ENCODE results near the gene CCDC92. TPM values are rescaled to one million over a fixed set of nuclear protein-coding genes. Genes with fewer than 3 reads are reported as not detected.
A peak's percentile ranks its signal among the peaks of the same experiment; 100 is the strongest.

CCDC92 gene
- total RNA-seq, 1 donor from 2014 or later, result 31.0 TPM

DNA sequence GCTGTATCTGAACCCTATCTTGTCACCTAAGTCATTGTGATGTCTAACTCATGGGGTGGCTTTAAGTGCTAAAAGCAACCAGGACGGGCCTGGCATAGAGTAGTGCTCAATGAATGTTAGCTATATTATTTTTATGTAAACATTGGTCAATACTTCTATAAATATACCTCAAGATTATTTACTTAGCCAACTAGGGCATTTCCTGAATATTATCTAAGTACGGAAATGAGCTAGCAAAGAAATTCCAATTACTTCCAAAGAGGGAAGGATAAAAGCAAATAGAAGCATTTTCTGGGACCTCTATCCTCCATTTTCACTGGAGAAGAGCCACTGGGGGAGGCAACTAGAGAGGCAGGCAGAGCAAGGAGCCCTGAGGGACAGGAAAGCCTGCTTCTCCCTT lies 20.6 kb downstream of the CCDC92 start:
- intact Hi-C loops (cut with DNase I), result no loop called here

DNA sequence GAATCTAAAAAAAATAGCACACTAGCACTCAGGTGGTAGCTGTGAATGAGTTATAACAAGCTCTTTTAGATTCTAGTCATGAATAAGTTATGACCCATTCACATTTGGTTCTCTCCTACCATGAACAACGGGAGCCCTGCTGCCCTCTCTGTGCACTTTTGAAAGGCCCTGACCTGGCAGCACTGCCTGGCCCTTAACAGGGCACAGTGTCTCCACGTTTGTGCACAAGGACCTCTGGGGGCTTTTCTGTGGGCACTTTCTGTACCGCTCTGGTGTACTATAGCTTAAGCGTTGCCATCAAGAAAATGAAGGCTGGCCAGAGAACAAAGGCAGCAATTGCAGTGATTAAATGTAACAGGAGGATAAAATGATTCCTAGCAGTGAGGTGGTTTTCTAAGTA lies 21.2 kb downstream of the CCDC92 start:
- H3K36me3 ChIP-seq, result no peaks in the 10 kb centered on the region
- H3K27me3 ChIP-seq, result no peaks in the 10 kb centered on the region
- TF ChIP-seq, protein P1, sequence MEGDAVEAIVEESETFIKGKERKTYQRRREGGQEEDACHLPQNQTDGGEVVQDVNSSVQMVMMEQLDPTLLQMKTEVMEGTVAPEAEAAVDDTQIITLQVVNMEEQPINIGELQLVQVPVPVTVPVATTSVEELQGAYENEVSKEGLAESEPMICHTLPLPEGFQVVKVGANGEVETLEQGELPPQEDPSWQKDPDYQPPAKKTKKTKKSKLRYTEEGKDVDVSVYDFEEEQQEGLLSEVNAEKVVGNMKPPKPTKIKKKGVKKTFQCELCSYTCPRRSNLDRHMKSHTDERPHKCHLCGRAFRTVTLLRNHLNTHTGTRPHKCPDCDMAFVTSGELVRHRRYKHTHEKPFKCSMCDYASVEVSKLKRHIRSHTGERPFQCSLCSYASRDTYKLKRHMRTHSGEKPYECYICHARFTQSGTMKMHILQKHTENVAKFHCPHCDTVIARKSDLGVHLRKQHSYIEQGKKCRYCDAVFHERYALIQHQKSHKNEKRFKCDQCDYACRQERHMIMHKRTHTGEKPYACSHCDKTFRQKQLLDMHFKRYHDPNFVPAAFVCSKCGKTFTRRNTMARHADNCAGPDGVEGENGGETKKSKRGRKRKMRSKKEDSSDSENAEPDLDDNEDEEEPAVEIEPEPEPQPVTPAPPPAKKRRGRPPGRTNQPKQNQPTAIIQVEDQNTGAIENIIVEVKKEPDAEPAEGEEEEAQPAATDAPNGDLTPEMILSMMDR (IDR thresholded peaks at IDR 0.05), result no peak
- H3K27ac ChIP-seq, result peak overlapping the region; percentile 24 to 53
- intact Hi-C loops (cut with DNase I), result no loop called here
- no peak for DNase-seq (ENCODE audit: low spot score in 2 of 2)
- no peak overlapping the region for H3K4me3 ChIP-seq
- H3K4me1 ChIP-seq, result peaks cover 0 to 12% of the 10 kb centered on the region in 2 donors
- H3K9me3 ChIP-seq, result no peaks in the 10 kb centered on the region

More for the DNA sequence above, 20.6 kb downstream of the CCDC92 start:
- Histone ChIP-seq H3K36me3 (no peaks in the 10 kb centered on the region), H3K27me3 (no peaks in the 10 kb centered on the region), H3K27ac (peak overlapping the region; percentile 24 to 53), H3K4me3 (no peak overlapping the region), H3K9me3 (no peaks in the 10 kb centered on the region), H3K4me1 (peaks cover 0 to 12% of the 10 kb centered on the region in 2 donors)
- TF ChIP-seq, protein P1 (IDR thresholded peaks at IDR 0.05), result no peak
- DNase-seq (ENCODE audit: low spot score in 2 of 2), result no peak

DNA sequence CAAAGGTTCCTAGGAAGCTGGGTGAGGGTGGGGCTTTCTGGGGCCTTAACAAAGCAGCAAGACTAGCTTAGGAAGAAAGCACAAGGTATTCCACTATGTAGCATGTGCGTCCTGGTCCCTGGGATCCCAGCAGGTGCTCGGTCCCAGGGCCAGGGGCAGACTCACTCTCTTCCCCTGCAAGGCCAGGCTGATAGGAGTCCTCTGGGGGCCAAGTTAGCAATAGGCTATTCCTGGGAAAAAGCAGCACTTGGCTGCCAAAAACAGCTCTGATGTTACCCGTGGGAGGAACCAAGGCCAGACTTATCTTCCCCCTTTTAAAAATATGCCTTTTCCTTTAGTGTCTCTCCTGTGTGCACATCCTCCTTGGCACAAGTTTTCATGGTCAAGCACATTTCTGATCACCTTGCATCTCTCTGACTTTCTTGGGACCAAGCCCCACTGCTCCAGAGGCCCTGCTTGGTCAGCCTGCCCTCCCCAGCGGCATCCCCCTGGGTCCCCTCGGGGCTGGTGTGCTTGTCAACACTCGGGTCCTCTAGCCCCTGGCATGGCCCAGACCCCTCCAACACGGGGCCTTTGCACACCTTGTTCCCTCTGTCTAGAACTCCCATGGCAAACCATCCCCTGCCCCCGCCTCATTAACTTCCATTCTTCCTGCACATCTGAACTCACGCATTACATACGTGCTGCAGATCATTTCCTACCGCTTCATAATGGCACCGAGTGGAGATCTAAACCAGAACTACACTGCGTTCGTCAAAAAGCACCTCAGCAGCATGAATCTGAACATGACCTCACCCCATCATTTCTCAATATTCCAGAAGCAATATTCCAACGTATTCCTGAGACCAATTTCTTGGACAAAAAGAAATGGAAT lies 21.9 kb downstream of the CCDC92 start:
- H3K27ac ChIP-seq, result no peak overlapping the region
- peak in 1 of 2 donors; percentile 53 for DNase-seq (ENCODE audit: low spot score in 2 of 2)
- H3K4me1 ChIP-seq, result peaks cover 0 to 12% of the 10 kb centered on the region in 2 donors
- no peak overlapping the region for H3K4me3 ChIP-seq
- no peaks in the 10 kb centered on the region for H3K9me3 ChIP-seq
- intact Hi-C loops (cut with DNase I), result no loop called here
- H3K27me3 ChIP-seq, result no peaks in the 10 kb centered on the region
- H3K36me3 ChIP-seq, result peaks cover 0 to 1% of the 10 kb centered on the region in 2 donors
- TF ChIP-seq, protein P1 (IDR thresholded peaks at IDR 0.05), result no peak

DNA sequence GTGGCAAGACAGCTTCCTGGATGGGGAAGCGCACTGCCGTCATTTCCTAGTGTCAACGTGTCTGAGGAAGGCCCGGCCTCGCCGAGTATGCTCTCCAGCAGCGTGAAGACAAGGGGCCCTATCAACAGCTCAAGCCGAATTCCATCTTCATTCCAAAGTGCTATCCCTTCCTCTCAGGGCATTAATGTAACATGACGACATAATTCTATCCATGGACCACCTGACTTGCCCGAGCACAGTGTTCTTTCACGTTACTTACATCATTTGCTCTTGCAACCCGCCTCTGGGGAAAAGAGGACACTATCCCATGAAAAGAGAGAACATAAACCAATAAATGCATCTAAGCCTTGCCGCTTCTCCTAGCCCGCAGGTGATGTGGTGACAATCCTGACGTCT lies 22.9 kb downstream of the CCDC92 start:
- no peak overlapping the region for H3K27ac ChIP-seq
- TF ChIP-seq, protein P1 (IDR thresholded peaks at IDR 0.05), result no peak
- H3K4me3 ChIP-seq, result no peak overlapping the region
- intact Hi-C loops (cut with DNase I), result no loop called here
- DNase-seq (ENCODE audit: low spot score in 2 of 2), result peak in 1 of 2 donors; percentile 13
- H3K4me1 ChIP-seq, result peaks cover 0 to 12% of the 10 kb centered on the region in 2 donors
- peaks cover 2 to 11% of the 10 kb centered on the region in 2 donors for H3K36me3 ChIP-seq
- H3K9me3 ChIP-seq, result no peaks in the 10 kb centered on the region
- no peaks in the 10 kb centered on the region for H3K27me3 ChIP-seq

DNA sequence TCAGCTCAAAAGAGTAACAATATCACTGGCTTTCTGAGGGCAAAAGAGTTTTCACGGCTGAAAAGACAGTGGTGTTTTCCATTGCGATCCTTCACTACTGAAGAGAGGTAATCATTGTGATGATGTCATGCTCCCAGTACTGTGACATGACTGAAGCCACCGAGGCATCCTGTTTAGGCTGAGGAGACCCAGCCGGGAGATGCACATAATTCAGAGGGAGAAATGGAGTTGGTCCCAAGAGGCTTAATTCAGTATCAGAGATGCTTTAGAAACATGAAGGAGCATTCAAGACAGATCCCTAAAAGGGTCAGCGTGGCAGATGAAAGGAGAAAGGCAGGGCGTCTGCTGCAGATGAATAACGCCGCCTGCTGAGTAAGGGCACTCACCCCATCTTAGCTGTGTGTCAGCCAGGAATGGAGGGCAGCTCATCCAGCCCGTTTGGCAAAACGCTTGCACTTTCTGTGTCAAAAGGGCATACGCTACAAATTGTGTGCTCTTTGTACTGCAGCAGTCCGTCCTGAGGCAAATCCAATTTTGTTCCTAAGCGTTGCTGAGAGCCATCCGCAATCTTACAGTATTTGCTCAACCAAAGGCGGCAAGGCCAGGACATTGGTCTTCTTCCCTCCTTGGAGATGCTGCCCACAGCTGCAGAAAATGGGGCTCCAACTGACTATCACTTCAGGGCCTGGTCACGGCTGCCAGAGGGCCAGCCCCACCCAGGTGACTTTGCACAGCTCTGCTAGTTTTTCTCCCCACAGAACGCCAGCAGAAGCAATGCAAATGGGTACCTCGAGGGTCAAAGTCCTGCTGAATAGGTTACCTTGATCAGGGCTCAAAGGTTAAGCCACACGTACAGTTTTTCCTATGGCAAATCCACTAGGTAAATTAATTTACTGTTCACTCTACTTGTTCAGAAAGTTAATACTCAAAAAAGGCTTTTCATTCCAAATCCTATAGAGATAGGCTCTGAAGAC lies 23.5 kb downstream of the CCDC92 start:
- H3K4me1 ChIP-seq, result peaks cover 0 to 12% of the 10 kb centered on the region in 2 donors

More for the DNA sequence above, 23.5 kb downstream of the CCDC92 start:
- TF ChIP-seq, protein P1 (IDR thresholded peaks at IDR 0.05), result no peak
- Histone ChIP-seq H3K4me3 (no peak overlapping the region), H3K27ac (no peak overlapping the region), H3K27me3 (no peaks in the 10 kb centered on the region), H3K36me3 (peaks cover 2 to 16% of the 10 kb centered on the region in 2 donors), H3K9me3 (no peaks in the 10 kb centered on the region)
- intact Hi-C loops (cut with DNase I), result no loop called here
- DNase-seq (ENCODE audit: low spot score in 2 of 2), result peak in 1 of 2 donors; percentile 37
